GM20431 (cell line): Measurements from ENCODE around the gene TBX19.
"Not testable (repeated sequence)": the region's sequence is repeated elsewhere in the genome, so short reads cannot be mapped to it uniquely, and the experiment has no call there.

ENCODE experiments used
- in situ Hi-C: fragments of 300-500 bp; cut with MseI, MboI; formaldehyde crosslinking; loops from one replicate; pipeline ENCODE4 v1.15.0; 2020; ENCODE audit warnings: low sequenced_read_pairs; ENCODE audit not compliant: unreplicated experiment

TBX19 gene

DNA sequence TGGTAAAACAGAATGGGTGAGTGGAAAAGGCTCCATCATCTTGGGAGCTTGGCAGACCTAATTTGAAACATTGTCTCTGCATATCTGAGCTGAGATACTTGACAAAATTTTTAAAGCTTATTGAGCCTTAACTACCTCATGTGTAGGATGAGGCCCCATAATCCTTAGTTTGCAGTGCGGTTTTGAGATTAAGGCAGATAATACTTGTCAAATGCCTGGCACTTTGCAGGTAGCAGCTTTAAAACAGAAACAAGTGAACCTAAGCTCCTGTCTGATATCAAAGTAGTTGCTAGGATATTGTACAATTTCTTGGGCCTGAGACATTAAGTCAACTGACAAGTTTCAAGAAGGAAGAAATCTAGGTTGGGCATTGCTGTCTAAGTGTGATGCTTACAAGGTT is 65.3 kb downstream of the TBX19 start:
- in situ Hi-C loops = loop anchor here (25.0 kb wide), 1 partner anchor 241 kb away; the partner anchor contains the start of gene XCL1

DNA sequence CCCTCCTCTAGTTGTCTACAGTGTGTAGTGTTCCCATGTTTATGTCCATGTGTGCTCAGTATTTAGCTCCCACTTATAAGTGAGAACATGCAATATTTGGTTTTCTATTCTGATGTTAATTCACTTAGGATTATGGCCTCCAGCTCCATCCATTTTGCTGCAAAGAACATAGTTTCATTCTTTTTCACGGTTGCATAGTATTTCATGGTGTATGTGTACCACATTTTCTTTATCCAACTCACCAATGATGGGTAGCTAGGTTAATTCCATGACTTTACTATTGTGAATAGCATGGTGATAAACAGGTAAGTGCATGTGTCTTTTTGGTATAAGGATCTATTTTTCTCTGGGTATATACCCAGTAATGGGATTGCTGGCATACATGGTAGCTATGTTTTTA is 67.0 kb downstream of the TBX19 start:
- in situ Hi-C loops = loop anchor here (25.0 kb wide), 1 partner anchor 240 kb away; the partner anchor contains the start of gene XCL1

DNA sequence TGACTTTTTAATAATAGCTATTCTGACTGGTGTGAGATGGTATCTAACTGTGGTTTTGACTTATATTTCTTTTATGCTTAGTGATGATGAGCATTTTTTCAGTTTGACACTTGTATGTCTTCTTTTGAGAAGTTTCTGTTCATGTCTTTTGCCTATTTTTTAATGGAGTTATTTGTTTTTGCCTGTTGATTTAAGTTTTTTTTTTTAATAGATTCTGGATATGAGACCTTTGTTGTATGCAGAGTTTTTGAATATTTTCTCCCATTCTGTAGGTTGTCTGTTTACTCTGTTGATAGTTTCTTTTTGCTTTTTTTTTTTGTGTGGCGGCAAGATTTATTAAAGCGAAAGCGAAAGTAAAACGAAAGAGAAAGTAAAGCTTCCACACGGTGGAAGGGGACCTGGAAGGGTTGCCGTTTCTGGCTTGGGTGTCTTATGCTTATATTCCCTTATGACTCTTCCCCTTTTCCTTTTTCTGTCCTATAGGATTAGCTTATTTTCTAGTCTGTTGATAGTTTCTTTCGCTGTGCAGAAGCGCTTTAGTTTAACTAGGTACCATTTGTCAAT is 67.6 kb downstream of the TBX19 start:
- in situ Hi-C loops = loop anchor here (25.0 kb wide), 1 partner anchor 239 kb away; the partner anchor contains the start of gene XCL1

DNA sequence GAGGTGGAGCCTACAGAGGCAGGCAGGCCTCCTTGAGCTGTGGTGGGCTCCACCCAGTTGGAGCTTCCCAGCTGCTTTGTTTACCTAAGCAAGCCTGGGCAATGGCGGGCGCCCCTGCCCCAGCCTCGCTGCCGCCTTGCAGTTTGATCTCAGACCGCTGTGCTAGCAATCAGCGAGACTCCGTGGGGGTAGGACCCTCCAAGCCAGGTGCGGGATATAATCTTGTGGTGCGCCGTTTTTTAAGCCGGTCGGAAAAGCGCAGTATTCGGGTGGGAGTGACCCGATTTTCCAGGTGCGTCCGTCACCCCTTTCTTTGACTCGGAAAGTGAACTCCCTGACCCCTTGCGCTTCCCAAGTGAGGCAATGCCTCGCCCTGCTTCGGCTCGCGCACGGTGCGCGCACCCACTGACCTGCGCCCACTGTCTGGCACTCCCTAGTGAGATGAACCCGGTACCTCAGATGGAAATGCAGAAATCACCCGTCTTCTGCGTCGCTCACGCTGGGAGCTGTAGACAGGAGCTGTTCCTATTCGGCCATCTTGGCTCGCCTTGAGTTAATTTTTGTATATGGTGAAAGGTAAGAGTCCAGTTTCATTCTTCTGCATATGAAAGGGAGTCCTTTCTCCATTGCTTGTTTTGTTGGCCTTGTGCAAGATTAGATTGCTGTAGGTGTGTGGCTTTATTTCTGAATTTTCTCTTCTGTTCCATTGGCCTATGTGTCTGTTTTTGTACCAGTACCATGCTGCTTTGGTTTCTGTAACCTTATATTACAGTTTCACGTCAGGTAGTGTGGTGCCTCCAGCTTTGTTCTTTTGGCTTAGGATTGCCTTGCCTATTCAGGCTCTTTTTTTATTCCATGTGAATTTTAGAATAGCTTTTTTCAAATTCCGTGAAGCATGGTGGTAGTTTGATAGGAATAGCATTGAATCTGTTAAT is 73.9 kb downstream of the TBX19 start:
- in situ Hi-C loops = not testable (repeated sequence)

DNA sequence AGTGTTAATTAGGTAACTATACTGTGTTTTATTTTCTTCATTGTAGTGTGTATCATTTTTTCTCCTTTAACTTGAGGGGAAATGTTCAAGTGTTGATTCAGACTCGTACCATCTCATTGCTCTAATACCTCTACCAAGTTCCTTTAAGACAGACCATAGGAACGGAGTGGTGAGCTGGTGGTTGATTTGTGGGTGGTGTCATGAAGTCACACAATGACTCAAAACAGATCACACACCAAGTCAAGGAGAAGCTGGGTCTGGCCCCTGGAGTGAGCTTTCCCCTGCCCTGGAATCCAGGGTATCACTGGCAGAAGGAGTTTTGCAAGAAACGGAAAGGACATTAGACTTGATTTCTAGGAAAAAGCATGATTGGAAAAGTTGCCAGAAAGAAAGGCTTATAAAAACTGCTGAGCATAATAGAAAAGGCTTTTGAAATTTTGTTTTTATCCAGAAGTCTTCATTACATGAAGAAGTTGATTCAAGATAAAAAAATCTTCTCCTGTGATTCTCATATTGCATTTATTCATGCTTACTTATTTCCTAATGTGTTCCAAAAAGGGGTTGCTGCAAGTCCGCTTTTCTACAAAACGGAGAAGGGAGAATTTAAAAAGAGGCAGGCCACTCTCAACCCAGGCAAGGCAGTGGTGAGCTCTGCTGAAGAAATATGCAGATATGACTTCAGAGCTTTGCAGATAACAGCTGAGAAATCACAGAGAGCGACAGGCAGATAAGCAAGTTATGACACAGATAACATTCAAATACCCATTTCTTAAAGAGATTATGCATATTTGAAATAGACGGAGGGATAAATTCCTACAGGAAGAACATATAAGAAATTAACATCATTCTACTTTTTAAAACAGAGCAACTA is 79.7 kb downstream of the TBX19 start:
- in situ Hi-C loops = no loop called here

DNA sequence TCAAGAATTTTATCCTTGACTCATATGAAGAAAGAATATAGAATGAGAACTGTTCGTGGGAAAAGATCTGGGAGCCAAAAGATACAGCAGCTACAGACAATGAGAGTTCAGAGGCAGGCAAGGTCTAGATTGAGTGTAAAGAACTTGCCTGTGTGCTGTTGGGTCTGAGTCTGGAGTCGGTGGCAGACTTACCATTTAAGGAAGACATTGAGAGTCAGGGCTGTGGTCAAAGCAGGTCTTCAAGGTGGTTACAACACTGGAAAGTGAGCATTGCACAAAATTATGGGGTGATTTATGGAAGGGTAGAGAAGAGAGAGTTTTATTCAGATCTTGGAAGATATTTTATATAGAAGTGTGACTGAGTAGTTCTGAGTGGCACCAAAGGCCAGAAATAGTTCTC is 80.6 kb downstream of the TBX19 start:
- in situ Hi-C loops = no loop called here

DNA sequence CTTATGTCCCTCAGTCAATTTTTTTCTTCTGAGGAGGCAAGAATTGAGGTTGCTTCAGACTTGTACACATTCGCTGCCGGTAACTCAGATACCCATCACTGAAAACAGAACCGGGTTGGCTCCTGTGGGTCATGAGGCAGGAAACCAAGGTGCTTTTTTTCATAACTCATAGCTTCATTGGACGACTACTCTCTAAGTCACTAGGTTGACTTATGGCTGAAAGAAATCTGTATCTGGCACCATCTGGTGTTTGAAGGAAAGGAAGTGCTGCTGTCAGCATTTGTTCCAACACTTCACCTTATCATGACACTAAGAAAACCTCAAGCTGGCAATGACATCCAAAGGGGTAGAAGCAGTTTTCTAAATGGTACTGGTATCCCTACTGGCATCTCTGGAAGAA is 82.3 kb downstream of the TBX19 start:
- in situ Hi-C loops = no loop called here
